ENCODE measurements around the gene MED12L.

MED12L gene

GRCh38 chr3:151467069-151467468 lies 381.6 kb downstream of the MED12L start:
- TF ChIP-seq CTCF (IDR thresholded peaks at IDR 0.05; ENCODE audit: borderline replicate concordance, control extremely low read depth, extremely low read depth, insufficient read depth, missing control alignments) = no peak
- in situ Hi-C loops (cut with MboI; ENCODE audit: low sequenced_read_pairs, unreplicated experiment) = no loop called here
- no peak for DNase-seq (ENCODE audit: low spot score)

GRCh38 chr3:151468284-151468917 lies 382.9 kb downstream of the MED12L start:
- in situ Hi-C loops (cut with MboI; ENCODE audit: low sequenced_read_pairs, unreplicated experiment) = no loop called here

GRCh38 chr3:151476344-151477018 lies 391.0 kb downstream of the MED12L start:
- in situ Hi-C loops (cut with MboI; ENCODE audit: low sequenced_read_pairs, unreplicated experiment) = no loop called here
- TF ChIP-seq CTCF (IDR thresholded peaks at IDR 0.05; ENCODE audit: borderline replicate concordance, control extremely low read depth, extremely low read depth, insufficient read depth, missing control alignments) = no peak
- DNase-seq (ENCODE audit: low spot score) = no peak

More at GRCh38 chr3:151468284-151468917, 382.9 kb downstream of the MED12L start:
- peak; percentile 52 for DNase-seq (ENCODE audit: low spot score)
- TF ChIP-seq CTCF (IDR thresholded peaks at IDR 0.05; ENCODE audit: borderline replicate concordance, control extremely low read depth, extremely low read depth, insufficient read depth, missing control alignments) = peak; percentile 70

DNA sequence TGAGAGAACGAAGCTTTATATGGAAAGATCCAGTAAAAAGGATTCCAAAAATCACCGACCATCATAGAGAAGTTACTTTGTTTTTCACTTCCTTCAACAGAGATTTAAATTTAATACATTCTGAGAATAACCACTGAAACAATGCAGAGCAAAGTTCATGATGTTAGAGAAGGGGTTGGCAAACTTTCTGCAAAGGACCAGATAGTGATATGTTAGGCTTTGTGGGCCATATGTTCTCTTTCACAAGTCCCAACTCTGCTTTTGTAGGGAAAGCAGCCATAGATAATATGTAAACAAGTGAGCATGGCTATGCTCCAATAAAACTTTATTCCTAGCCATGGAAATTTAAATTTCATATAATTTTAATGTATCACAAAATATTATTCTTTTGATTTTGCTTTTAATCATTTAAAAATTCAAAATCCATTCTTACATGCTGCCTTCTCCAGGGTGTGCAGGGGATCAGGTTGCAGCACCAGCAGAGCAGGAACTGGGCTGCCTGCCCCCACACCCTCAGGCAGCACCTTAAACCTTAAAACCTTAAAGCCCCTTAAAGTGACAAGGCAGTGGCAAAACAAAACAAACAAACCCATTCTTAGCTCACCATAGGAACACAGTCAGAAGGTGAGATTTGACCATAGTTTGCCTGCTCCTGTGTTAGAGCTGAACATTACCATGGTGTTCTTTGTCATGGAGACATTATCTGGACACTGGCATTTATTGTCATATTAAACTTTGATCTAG lies 392.3 kb downstream of the MED12L start:
- in situ Hi-C loops (cut with MboI; ENCODE audit: low sequenced_read_pairs, unreplicated experiment) = no loop called here
- TF ChIP-seq CTCF (IDR thresholded peaks at IDR 0.05; ENCODE audit: borderline replicate concordance, control extremely low read depth, extremely low read depth, insufficient read depth, missing control alignments) = no peak
- no peak for DNase-seq (ENCODE audit: low spot score)

- no peak for DNase-seq (ENCODE audit: low spot score)
- TF ChIP-seq CTCF (IDR thresholded peaks at IDR 0.05; ENCODE audit: borderline replicate concordance, control extremely low read depth, extremely low read depth, insufficient read depth, missing control alignments) = no peak
- in situ Hi-C loops (cut with MboI; ENCODE audit: low sequenced_read_pairs, unreplicated experiment) = no loop called here
Measured at GRCh38 chr3:151478335-151478697, 392.9 kb downstream of the MED12L start.

DNA sequence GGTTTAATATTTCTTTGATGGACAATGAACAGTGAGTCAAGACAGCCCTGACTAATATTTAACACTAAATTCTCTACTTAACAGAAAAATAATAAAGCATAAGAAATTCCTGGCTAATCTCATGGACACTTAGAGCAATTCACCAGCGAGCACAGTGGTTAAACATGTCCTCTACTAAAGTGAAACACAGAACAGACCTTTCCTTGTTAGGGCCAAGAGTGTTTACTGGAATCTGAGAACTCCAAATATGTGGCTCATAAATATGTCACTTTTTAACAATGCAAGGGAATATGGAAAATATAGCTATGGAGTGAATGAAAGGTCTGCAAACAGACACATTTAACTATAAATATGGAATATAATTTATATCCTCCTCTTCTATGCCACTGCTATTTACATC lies 394.0 kb downstream of the MED12L start:
- DNase-seq (ENCODE audit: low spot score) = no peak
- in situ Hi-C loops (cut with MboI; ENCODE audit: low sequenced_read_pairs, unreplicated experiment) = no loop called here
- TF ChIP-seq CTCF (IDR thresholded peaks at IDR 0.05; ENCODE audit: borderline replicate concordance, control extremely low read depth, extremely low read depth, insufficient read depth, missing control alignments) = no peak
